NCI-H146 (cell line): ENCODE data around the gene CCSER1.
"Not testable (repeated sequence)": the region's sequence is repeated elsewhere in the genome, so short reads cannot be mapped to it uniquely, and the experiment has no call there.

Source experiments
- DNase-seq: peaks from one replicate; lab custom pipeline; 2025; lab: John Stamatoyannopoulos, UW

CCSER1 gene

DNA sequence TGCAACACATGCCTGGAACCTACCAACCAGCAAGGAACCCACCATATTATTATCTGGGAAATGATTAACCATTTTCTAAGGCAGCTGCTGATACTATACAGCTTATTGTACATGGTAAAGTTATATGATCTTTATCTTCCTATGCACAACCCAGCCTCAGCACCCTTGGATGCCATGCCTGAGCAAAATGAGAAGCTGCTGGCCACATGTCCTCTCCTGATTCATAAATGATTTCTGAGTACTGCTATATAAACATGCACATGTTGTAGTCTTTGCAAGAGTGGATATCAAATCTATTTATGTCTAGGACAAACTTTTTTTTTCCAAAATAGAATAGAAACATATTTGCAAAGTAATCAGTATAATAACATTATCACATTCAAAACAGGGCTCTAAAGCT is 1043.6 kb downstream of the CCSER1 start:
- no peak for DNase-seq

DNA sequence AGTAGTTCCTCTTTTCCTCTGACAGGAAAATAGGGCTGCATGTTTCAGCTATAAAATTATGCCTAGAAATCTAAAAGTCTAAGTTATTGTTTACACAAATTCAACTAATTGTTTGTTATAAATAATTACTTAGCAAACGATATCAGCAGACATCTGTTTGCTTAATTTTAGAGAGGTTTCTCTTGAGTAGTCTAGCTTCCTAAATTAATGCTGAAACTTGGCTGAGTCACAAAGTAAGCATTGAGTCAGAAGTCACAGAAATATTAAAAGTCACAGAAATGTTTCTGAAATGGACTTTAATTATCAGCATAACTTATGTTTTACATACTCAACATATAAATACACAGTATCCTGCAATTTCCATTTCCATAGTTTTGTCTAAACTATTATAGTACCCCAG is 1044.0 kb downstream of the CCSER1 start:
- DNase-seq, result no peak

- DNase-seq, result not testable (repeated sequence)
Measured at GRCh38 chr4:91185061-91185460, 1057.9 kb downstream of the CCSER1 start.

- no peak for DNase-seq
Measured at GRCh38 chr4:91198951-91199350, 1071.8 kb downstream of the CCSER1 start.

GRCh38 chr4:91207535-91207934 is 1080.3 kb downstream of the CCSER1 start:
- DNase-seq, result no peak

DNA sequence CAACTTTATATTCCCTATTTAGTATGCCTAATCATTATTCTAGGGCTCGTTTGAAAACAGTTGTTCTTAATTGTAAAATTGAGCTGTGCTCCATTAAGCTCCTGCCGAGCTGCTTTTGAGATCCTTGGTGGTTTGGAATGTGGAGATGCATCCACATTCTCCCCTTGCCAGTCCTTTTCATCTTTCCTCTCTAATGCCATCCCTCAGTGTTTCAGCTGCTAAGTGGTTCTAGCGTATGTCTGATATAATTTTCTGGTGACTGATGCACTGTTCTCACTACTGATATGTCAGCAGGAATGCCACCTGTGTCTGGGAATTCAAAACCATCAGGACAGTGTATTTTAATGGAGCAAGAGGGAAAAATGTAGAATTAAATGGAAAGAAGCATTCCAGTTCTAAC is 1085.0 kb downstream of the CCSER1 start:
- DNase-seq, result no peak

DNA sequence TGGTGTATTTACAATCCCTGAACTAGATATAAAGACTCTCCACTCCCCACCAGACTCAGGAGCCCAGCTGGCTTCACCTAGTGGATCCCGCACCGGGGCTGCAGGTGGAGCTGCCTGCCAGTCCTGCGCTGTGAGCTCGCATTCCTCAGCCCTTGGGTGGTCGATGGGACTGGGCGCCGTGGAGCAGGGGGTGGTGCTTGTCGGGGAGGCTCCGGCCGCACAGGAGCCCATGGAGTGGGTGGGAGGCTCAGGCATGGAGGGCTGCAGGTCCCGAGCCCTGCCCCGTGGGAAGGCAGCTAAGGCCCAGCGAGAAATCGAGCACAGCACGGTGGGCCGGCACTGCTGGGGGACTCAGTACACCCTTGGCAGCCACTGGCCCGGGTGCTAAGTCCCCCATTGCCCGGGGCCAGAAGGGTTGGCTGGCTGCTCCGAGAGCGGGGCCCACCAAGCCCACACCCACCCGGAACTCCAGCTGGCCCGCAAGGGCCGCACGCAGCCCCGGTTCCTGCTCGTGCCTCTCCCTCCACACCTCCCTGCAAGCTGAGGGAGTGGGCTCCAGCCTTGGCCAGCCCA is 1090.7 kb downstream of the CCSER1 start:
- not testable (repeated sequence) for DNase-seq

DNA sequence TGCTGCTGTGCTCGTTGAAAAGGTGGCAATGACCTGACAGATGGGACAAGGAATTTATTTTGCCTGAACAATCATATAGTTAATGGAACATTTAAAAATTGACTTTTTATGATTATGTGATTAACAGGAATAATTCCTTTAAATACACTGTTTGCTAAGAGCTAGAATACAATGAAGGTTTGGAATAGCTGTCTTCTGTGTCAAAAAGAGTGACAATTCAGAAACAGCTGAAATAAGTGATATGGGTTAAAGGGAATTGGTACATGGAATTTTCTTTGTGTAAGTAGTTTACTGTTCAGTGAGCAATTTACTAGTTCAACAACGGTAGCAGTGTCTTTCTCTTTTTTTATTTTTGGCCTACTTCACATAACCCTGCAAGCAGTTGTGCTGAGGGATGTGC is 1093.1 kb downstream of the CCSER1 start:
- DNase-seq, result no peak

DNA sequence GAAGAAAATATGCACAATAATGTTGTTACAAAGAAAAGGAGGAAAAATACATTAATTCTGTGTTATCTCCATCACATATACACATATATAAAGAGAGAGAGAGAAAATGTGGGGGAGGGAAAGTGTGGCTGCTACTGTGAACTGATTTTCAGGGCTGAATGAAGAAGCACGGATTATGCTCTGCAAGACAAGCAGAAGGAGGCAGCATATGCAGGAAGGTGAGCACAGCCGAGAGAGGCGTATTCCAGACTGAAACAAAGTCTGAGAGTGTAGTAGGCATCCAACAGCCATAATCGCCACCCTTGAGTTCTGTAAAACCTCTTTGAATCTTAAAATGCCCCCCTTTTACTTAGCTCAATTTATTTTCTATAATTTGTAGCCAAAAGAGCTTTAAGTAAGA is 1094.8 kb downstream of the CCSER1 start:
- DNase-seq, result no peak

GRCh38 chr4:91226867-91227266 is 1099.7 kb downstream of the CCSER1 start:
- DNase-seq, result no peak

DNA sequence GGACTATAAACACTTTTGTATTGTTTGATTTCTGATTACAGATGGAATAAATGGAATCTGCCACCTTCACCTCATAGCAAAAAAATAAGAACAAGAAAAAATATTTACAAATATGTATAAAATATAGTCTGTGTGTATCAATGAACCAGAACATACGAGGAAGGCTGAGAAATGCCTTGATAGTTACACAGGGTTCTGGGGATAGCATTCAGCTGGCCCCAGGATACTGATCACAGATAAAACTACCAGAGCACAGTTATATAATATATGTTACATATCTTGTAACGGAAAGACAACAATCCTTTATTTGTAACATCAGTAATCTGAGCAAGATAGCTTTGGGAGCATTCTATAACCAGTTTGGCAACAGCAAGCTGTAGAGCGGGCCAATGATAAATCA is 1101.5 kb downstream of the CCSER1 start:
- DNase-seq, result no peak

GRCh38 chr4:91233164-91233563 is 1106.0 kb downstream of the CCSER1 start:
- no peak for DNase-seq

GRCh38 chr4:91243132-91243531 is 1115.9 kb downstream of the CCSER1 start:
- DNase-seq, result no peak

- DNase-seq, result no peak
Measured at GRCh38 chr4:91256043-91256442, 1128.8 kb downstream of the CCSER1 start.

DNA sequence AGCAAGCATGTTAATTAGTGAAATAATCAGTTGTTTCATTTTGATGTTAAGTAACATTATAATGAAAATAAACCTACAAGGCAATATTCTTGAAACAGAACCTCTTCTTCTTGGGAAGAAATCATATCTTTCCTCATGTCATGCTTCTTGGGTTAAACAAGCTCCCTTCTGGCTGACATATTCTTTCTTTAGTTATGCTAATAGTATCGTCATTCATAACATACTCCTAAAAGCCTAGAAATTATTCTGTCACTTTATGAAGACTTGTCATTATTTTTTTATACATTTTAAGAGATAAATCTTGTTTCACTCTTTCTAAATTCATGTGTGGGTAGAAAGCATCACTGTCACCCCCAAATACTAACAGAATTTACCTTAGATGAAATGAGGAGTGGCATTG is 1129.6 kb downstream of the CCSER1 start:
- DNase-seq, result no peak

GRCh38 chr4:91257721-91258120 is 1130.5 kb downstream of the CCSER1 start:
- DNase-seq, result no peak

- DNase-seq, result no peak
Measured at GRCh38 chr4:91258326-91258725, 1131.1 kb downstream of the CCSER1 start.

DNA sequence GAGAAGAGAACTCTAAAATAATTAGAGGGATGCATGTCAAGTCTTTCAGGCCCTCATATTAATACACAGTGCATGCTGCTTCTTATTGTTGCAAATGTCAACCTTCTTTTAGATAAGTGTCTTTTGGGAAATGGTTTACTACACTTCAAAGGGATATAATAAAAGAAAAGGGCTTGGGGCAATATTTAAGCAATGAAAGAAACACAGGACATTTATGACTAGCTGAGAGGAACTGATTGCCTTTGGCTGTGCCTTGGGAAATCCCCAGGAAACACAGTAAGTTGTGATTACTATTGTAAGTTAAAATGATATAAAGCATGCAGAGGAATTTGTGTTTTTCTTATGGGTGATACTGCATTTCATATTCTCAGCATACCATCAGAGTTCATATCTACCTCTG is 1140.3 kb downstream of the CCSER1 start:
- DNase-seq, result no peak

DNA sequence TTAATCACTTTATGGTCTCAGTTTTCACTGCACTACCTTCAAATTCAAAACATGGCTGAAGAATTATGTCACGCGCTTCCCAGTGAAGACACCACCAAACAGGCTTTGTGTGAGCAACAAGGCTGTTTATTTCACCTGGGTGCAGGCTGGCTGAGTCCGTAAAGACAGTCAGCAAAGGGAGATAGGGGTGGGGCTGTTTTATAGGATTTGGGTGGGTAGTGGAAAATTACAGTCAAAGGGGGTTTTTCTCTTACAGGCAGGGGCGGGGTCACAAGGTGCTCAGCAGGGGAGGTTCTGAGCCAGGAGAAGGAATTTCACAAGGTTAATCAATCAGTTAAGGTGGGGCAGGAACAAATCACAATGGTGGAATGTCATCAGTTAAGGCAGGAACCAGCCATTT is 1141.3 kb downstream of the CCSER1 start:
- DNase-seq, result not testable (repeated sequence)

DNA sequence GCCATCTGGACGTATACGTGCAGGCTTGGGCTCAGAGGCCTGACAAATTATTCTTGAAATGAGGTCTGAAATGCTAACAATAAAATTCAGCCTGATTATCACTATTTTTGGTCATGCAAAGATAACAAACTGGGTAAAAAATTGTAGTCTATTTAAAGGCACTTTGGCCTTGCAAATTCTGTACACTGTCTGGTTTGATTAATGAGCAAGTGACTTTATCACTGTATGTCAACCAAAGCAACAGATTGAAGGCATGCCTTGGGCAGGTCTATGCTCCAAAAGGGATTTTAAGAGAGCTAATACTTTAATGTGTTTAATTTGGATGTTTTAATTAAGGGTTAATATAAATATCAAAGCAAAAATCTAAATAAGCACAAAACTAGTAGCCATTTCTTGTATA is 1141.7 kb downstream of the CCSER1 start:
- DNase-seq, result no peak

DNA sequence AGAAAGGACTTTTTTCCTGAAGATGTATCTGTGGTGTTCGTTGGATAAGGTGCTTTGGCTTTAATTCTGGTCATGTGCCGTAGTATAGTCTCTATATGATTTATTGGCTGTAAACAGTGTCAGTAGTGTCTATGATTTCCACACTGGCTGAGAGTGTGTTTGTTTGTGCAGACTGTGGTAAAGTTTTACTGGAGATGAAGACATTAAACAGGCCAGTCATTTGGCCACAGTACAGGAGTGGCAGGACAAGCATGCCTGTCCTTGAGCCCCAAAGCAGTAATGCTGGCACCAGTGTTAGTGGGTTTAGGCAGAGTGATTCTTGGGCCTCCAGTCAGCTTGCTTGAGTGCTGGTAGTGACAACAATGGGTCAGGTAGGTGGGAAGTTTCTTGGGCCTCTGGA is 1152.7 kb downstream of the CCSER1 start:
- DNase-seq, result no peak

DNA sequence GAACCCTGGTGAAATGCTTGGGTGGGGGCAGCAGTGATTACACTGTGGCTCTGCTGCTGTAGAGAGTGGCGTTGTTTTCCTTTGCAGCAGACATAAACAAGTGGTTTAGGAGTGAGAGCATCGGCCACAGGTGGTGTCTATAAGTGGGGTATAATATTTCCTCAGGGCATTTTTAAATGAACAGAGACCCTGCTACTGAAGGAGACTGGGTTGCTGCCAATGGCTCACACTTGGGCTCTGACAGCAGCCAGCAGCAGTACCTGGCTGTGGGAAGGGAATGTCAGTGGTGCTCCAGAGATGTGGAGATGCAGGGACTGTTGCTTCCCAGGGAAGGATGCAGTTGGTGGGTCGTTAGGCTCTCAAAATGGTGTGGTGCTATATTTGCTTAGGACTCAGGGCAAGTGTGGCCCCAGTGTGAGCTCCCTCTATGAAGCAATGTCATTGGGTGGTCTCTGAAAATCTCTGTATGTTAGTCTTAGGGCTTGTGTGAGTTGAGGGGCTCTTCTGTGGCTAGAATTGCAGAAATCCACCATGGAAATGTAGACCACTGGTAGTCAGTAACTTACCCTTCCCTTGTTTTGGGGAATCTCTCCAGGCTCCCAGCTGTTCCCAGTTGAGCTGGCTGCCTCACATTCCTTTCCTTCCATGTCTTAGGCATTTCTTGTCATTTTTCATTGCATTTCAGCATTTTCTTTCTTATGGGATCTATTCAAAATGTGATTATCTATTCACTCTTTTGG is 1153.5 kb downstream of the CCSER1 start:
- DNase-seq, result no peak

DNA sequence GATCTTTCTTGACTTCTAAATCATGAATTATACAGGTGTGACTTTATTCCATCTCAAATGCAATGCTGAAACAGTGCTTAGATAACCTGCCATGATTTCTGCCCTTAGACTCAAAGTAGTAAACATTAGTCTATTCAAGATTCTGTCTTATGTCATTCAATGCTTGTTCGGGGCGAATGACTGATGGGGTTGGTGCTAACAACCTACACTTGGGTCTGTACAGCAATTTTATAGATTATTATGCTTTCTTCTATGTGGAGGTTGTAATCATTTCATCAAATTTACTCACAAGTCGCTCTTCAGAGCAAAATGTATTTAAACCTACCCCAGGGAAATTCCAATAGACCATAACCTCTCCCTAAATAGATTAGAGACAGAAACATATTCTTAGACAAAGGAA is 1155.0 kb downstream of the CCSER1 start:
- DNase-seq, result no peak

DNA sequence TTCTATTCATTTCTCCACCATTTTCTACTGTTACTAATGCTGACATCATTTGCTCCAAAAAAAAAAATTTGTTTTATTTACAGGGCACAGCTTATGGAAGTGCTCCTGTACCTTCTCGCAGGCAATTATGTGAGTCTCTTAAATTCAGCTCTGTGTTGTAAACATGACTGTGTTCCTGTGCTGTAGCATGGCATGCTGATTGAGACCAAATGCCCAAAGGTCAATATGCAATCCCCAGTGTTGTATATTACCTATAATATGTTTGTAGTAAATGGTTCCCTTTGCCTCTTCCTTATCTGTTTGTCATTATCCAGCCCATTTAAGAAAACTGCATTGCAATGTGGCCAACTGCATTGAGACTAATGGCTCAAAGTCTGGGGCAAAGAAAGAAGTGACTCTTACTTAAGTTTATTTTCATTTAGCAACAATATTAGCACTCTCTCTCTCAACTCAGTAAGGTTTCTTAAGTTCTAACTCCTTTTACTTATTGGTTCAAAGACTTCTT is 1156.6 kb downstream of the CCSER1 start:
- DNase-seq, result no peak
